ENCODE measurements around the gene PAK5.

PAK5 gene

GRCh38 chr20:9837634-9838033, 1.2 kb downstream of the PAK5 start:
- H3K36me3 ChIP-seq (ENCODE audit: low read depth): no peaks in the 10 kb centered on the region
- H3K27ac ChIP-seq (ENCODE audit: poor library complexity, severe bottlenecking): no peak overlapping the region
- H3K9me3 ChIP-seq (ENCODE audit: severe bottlenecking): no peaks in the 10 kb centered on the region
- no peak for TF ChIP-seq CTCF (IDR thresholded peaks at IDR 0.05; ENCODE audit: poor library complexity, severe bottlenecking)
- ATAC-seq (ENCODE audit: low read depth): no peak
- DNase-seq (ENCODE audit: low spot score): no peak
- H3K4me1 ChIP-seq (ENCODE audit: insufficient read depth, poor library complexity, severe bottlenecking): no peaks in the 10 kb centered on the region
- H3K4me3 ChIP-seq (ENCODE audit: severe bottlenecking): no peak overlapping the region
- H3K27me3 ChIP-seq (ENCODE audit: insufficient read depth, poor library complexity, severe bottlenecking): peaks cover 53% of the 10 kb centered on the region

GRCh38 chr20:9835302-9835701, 3.6 kb downstream of the PAK5 start:
- Histone ChIP-seq H3K4me3 (ENCODE audit: severe bottlenecking) (no peak overlapping the region), H3K27ac (ENCODE audit: poor library complexity, severe bottlenecking) (no peak overlapping the region), H3K4me1 (ENCODE audit: insufficient read depth, poor library complexity, severe bottlenecking) (no peaks in the 10 kb centered on the region), H3K9me3 (ENCODE audit: severe bottlenecking) (no peaks in the 10 kb centered on the region), H3K36me3 (ENCODE audit: low read depth) (no peaks in the 10 kb centered on the region), H3K27me3 (ENCODE audit: insufficient read depth, poor library complexity, severe bottlenecking) (peaks cover 44% of the 10 kb centered on the region)
- DNase-seq (ENCODE audit: low spot score) (no peak), ATAC-seq (ENCODE audit: low read depth) (no peak)
- TF ChIP-seq CTCF (IDR thresholded peaks at IDR 0.05; ENCODE audit: poor library complexity, severe bottlenecking): no peak

GRCh38 chr20:9831032-9831431, 7.8 kb downstream of the PAK5 start:
- ATAC-seq (ENCODE audit: low read depth): no peak
- H3K27me3 ChIP-seq (ENCODE audit: insufficient read depth, poor library complexity, severe bottlenecking): peaks cover 13% of the 10 kb centered on the region
- no peaks in the 10 kb centered on the region for H3K36me3 ChIP-seq (ENCODE audit: low read depth)
- no peaks in the 10 kb centered on the region for H3K9me3 ChIP-seq (ENCODE audit: severe bottlenecking)
- TF ChIP-seq CTCF (IDR thresholded peaks at IDR 0.05; ENCODE audit: poor library complexity, severe bottlenecking): no peak
- H3K27ac ChIP-seq (ENCODE audit: poor library complexity, severe bottlenecking): no peak overlapping the region
- H3K4me3 ChIP-seq (ENCODE audit: severe bottlenecking): no peak overlapping the region
- no peak for DNase-seq (ENCODE audit: low spot score)
- no peaks in the 10 kb centered on the region for H3K4me1 ChIP-seq (ENCODE audit: insufficient read depth, poor library complexity, severe bottlenecking)

GRCh38 chr20:9829835-9830234, 9.0 kb downstream of the PAK5 start:
- ATAC-seq (ENCODE audit: low read depth) (peak; percentile 21; the same call in 1 of the 3 replicates), DNase-seq (ENCODE audit: low spot score) (no peak)
- H3K27me3 ChIP-seq (ENCODE audit: insufficient read depth, poor library complexity, severe bottlenecking): peaks cover 11% of the 10 kb centered on the region

More at GRCh38 chr20:9829835-9830234, 9.0 kb downstream of the PAK5 start:
- no peaks in the 10 kb centered on the region for H3K36me3 ChIP-seq (ENCODE audit: low read depth)
- no peak for TF ChIP-seq CTCF (IDR thresholded peaks at IDR 0.05; ENCODE audit: poor library complexity, severe bottlenecking)
- no peaks in the 10 kb centered on the region for H3K4me1 ChIP-seq (ENCODE audit: insufficient read depth, poor library complexity, severe bottlenecking)
- H3K9me3 ChIP-seq (ENCODE audit: severe bottlenecking): no peaks in the 10 kb centered on the region
- no peak overlapping the region for H3K27ac ChIP-seq (ENCODE audit: poor library complexity, severe bottlenecking)
- H3K4me3 ChIP-seq (ENCODE audit: severe bottlenecking): no peak overlapping the region
